Hematopoietic multipotent progenitor cell (in vitro differentiated cells): ENCODE results near the gene NF2. TPM values are rescaled to one million over a fixed set of nuclear protein-coding genes. Genes with fewer than 3 reads are reported as not detected.
A peak's percentile ranks its signal among the peaks of the same experiment; 100 is the strongest.

Experiments
- DNase-seq, 3 donors: peaks; one replicate each; pipeline ENCODE4 v3.0.0-alpha.2; 2011 to 2015; ENCODE audit warnings: low read depth in 2 of 3, low spot score in 2 of 3
- total RNA-seq: library from RNA; depleted of rRNA; stranded (reverse); fragments of >200 nt; gene quantifications from one replicate; pipeline ENCODE4 v1.2.3, GENCODE V29; 2012

Gene NF2
- total RNA-seq, 1 donor = 26.7 TPM

GRCh38 chr22:29700206-29700899 lies 96.9 kb downstream of the NF2 start:
- DNase-seq = no peak

DNA sequence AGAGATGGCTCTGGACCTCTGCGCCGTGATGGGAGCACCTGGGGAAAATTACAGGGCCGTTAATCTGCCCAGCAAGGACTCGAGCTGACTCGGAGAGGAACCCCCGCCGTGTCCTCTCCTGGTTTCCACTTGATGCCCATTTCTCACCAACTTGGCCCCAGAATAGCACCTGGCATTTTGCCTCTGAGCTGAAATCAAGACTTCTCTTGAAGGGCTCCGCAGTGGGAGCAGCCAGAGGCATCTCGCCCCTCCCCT lies 97.4 kb downstream of the NF2 start:
- DNase-seq = no peak

- DNase-seq = peak in 2 of 3 donors; percentile 65 to 85
Measured at GRCh38 chr22:29701155-29701999, 97.9 kb downstream of the NF2 start.

- DNase-seq = no peak
Measured at GRCh38 chr22:29702000-29702930, 98.8 kb downstream of the NF2 start.

DNA sequence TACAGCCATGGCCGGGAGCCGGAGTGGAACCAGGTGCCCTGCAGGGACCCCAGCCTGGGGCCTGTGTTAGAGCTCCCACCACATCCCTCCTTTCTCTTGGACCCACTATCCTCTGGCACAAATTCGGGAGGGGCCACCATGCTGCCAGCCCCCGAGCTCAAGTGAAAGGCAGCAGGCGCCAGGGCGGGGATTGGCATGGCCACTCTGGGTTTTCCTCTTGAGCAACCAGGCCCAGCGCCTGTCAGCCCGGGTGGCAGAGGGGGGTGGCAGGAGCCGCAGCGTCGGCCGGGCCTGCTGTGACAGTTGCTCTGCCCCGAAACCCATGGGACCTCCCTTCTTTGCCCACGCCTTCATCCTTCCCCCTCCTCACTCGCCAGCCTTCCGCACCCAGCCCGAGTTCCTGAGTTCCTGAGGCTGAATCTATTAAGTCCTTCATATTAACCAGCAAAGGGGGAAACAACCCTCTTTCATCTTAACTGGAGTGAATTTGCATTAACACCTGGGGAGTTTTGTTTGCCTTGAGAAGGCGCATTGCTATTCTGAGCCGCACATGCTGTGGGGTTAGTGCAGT lies 99.6 kb downstream of the NF2 start:
- DNase-seq = peak in 2 of 3 donors; percentile 39 to 62

DNA sequence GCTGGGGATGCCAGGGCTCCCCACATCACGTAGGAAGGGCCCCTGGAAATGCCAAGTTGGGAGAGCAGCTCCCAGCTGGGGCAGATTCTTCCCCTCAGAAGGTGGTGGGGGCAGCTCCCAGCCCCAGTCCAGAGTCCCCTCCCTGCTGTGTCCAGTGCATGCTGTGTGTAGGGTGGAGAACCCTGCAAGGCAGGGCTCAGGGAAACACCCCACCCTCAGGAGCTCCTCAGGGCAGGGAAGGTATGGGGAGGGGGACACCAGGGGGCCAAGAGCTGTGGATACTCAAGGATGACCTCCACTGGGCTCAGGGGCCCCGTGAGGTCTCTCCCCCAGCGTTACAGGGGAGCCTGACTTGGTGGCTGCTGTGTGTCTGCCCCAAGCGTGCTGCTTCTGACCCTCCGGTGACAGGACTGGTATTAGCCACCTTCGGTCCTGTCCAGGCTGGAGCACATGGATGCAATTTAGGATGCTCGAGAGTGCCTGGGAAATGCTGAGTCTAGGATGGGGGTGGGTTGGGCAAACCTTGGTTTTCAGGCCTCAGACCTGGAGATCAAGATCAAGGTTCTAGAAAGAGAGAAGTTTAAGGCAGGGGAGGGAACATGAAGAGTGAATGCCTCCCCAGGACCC lies 100.2 kb downstream of the NF2 start:
- DNase-seq = no peak

DNA sequence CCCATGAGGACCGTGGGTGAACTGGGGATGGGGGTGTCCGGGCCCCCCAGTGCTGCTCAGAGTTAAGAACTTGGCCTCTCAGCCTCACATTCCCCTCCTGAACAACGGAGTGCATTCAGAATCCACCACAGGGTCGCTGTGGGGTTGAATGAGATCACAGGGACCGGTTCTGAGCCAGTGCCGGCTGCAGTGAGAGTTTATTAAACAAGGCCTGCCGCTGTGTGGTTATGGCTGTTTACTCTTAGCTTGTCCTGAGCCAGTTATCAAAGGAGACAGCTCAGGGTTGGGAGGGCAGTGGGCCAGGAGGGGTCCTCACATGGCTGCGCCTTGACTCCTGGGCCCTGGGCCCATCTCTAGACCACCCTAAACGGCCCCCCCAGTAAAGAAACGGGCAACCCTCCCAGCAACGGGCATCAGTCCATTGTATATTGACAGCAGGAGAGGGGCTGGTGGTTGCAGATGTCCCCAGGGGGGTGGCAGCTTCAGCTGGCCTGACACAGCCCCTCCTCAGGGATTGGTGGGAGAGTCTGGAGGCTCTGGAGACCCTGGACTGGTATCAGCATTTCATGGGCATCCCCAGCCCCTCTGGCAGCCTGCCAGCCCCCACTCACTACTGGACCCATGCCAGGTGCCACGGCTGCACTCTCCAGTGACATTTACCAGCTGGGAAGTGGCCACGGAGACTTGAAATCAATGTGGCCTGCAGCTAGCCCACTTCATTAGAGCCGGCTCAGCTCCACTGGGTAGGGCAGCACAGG lies 101.3 kb downstream of the NF2 start:
- no peak for DNase-seq

DNA sequence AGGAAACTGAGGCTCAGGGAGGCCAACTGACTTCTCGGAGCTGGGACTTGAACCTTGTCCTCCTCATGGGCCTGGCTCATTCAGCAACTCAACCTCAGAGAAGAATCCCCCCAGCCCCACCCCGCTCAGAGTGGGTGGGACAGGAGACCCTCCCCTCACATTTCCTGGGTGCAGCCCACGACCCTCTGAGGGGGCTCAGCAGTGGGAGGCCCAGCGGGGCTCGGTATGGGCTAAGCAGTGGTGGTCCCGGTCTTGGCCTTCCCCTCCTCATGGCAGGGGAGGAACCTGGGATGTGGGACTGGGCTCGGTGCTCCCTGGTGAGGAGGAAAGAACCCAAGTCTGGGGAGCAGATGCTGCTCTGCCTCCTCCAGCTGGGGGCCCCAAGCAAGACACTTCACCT lies 102.2 kb downstream of the NF2 start:
- no peak for DNase-seq

- DNase-seq = no peak
Measured at GRCh38 chr22:29706486-29706885, 103.1 kb downstream of the NF2 start.

DNA sequence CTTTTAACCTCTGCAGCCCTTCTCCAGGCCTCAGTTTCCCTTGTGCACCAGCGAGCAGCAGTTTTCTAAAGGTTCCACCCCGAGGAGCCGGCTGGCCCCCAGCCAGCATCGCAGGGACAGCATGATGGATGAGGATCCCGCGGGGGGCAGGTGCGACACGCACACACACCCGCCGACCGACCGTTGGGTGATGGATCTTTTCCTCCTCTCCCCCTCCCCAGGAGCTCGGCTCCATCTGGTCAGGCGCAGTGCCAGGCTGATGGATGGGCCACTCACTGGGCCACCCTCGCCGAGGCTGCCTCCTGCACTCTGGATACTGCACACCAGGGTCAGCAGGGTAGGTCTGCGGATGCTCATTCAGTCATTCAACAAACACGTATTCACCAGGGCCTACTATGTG lies 103.6 kb downstream of the NF2 start:
- no peak for DNase-seq

DNA sequence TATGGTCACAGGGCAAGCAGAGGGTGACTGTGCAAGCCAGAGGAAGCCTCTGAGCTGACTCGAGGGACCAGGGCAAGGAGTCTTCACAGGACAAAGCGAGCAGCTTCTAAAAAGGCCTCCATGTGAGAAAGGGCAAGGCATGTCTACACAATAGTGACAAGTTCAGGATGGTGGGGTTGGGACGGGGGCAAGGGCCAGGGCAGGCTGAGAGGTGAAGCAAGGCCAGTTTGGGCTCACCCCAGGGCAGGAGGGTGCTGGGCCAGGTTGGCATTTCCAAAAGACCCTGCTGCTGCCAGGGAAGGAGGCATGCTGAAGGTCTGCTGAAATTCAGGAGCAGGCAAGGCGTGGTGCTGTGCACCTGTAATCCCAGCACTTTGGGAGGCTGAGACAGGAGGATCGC lies 104.0 kb downstream of the NF2 start:
- DNase-seq = no peak

- DNase-seq = no peak
Measured at GRCh38 chr22:29710193-29710592, 106.8 kb downstream of the NF2 start.

- DNase-seq = no peak
Measured at GRCh38 chr22:29710922-29711593, 107.6 kb downstream of the NF2 start.

GRCh38 chr22:29712119-29712518 lies 108.7 kb downstream of the NF2 start:
- DNase-seq = no peak

GRCh38 chr22:29713156-29713727 lies 109.8 kb downstream of the NF2 start:
- no peak for DNase-seq

DNA sequence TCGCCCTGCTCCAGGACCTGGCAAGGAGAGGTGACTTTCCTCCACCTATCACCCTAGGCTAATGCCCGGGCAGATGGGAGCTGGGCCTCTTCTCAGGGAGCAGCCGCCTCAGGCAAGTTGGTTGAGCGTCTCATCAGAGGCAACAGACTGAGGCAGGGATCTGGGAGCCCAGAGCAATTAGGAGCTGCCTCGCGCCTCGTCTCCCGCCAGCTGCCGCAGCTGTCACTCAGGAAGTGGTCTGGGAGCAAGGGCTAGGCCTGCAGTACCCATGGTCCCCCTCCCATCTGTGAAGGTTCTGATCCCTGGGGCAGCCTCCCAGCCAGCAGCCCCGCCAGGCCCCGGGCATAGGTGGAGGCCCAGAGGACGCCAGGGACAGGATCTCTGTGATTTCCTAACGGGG lies 111.8 kb downstream of the NF2 start:
- no peak for DNase-seq

- no peak for DNase-seq
Measured at GRCh38 chr22:29715705-29716104, 112.3 kb downstream of the NF2 start.

GRCh38 chr22:29716814-29717545 lies 113.5 kb downstream of the NF2 start:
- peak in 2 of 3 donors; percentile 58 to 80 for DNase-seq
